GM18519 (cell line): Measurements from ENCODE around the gene SLC35A3.
A peak's percentile ranks its signal among the peaks of the same experiment; 100 is the strongest.

ENCODE experiments used
- ATAC-seq: cut with Tn5 transposase; IDR thresholded peaks from one replicate; pipeline ENCODE4 v1.9.1; 2021; ENCODE audit warnings: mild to moderate bottlenecking, moderate library complexity; ENCODE audit not compliant: unreplicated experiment, low FRiP score

SLC35A3 gene

DNA sequence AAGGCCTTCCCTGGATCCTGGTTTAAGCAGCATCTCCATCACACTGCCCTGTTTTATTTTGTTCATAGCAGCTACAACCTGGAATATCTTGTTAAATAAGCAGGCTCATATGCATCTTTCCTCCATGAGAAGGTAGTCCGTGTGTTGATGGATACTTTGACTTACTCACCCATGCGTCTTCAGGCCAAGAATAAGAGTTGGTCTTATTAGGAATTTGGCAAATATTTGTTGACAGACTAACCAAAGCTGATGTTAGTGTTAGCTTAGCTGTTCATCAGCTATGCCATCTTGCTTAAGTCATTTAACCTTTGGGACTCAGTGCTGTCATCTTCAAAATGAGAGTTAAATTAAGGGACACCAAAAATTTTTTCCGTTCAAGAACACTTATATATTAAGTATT is 103.7 kb downstream of the SLC35A3 start:
- ATAC-seq: no peak

DNA sequence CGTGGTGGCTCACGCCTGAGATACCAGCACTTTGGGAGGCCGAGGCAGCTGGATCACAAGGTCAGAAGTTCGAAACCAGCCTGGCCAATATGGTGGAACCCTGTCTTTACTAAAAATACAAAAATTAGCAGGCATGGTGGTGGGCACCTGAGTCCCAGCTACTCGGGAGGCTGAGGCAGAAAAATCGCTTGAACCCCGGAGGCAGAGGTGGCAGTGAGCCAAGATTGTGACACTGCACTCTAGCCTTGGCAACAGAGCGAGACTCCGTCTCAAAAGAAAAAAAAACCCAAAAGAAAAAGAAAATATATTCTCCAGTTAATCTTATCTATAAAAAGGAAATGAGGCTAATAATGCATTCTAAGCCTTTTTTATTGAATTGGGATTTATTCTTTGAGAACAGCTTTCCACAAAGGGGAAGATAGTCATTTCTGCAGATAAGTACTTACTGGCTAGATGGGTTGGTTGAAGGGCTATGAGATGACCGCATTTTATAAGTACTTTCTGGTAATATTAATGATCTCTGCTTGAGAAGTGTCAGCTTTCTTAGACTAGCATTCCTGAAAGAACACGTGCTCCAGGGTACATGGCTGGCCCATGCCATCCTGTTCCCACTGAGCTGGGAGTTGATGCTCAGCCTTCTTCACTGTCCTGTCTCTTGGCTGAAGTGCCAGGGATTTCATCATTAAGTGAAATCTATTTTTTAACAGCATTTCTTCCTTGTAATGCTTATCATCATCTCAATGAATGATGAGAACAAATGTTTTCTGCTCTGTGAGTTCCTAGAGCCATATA is 105.0 kb downstream of the SLC35A3 start:
- ATAC-seq: no peak

DNA sequence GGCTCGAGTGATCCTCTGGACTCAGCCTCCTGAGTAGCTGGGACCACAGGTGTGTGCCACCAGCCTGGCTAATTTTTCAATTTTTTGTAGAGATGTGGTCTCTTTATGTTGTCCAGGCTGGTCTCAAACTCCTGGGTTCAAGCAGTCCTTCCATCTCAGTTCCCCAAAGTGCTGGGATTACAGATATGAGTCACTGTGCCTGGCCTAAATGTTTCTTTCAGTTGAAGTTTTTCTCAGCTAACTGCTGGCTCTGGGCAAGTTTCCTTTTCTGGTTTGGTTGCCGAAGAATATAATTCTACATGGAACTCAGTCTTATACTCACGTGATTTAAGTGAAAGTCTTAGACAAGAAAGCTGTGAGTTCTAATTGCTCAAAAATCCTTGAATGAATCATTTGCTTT is 106.0 kb downstream of the SLC35A3 start:
- ATAC-seq: peak; percentile 35

DNA sequence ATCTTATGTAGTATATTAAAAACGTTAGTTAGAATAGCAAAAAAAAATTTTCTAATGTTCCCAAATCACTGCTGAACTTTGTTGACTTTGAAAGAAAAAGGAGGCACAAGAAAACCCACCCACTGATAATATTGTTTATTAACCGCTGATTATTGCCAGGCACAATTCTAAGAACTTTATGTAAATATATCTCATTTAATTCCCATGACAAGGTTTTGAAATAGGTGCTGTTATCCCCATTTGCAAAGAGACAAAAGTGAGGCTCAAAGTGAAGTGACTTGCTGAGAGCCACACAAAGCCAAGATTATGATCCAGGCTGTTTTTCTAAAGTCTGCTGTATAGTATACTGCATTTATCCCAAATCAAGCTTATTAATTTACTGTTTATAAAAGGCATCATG is 106.5 kb downstream of the SLC35A3 start:
- ATAC-seq: no peak

DNA sequence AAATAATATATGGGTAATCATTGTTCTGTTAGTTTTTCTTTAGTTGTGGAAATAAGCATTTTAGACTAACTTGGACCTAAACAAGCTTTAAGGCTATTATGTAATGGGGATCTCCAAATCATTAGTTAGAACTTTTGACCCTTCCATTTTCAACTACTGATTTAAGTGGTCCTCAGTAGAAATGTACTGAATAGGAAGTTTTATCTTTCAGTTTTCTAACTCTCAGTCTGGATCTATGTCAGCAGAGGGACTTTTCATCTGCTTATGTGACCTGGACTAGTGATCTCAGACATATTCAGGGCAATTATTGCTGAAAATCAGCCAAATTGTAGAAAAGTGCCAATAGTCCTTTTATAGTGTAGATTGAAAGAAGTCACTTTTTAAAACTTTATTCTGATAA is 106.9 kb downstream of the SLC35A3 start:
- ATAC-seq: peak; percentile 72

DNA sequence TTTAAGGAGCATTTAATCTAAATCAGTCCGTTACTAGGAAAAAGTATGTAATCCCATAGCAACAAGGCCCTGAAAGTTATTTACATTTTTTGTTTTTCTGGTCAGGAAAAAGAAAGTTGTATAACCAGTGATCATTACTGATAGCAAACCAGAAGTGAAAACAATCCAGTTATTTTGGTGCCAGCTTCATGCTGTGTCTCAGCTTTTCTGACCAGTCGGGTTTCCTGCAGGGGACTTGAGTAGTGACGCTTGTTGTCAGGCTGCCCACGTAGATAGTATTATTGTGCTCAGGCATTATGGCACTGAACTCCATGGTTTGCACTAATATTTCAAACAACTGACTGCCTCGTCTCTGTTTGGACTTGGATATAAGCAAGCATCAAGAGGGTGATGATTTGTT is 107.7 kb downstream of the SLC35A3 start:
- peak; percentile 38 for ATAC-seq

DNA sequence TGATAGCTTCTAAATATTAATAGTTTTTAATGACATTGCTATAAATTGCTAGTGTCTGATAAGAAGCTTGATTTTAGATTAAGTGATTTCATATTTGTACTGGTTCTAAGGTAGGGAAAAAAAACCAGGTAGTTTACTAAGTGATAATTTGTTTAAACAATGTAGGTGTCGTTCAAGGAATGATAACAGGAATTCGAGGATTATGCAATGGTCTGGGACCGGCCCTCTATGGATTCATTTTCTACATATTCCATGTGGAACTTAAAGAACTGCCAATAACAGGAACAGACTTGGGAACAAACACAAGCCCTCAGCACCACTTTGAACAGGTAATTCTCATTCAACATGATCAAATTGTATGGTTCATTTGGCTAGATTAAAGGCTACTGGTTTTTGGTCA is 110.5 kb downstream of the SLC35A3 start:
- no peak for ATAC-seq
